ENCODE results near the gene OCEL1. TPM values are rescaled to one million over a fixed set of nuclear protein-coding genes. Genes with fewer than 3 reads are reported as not detected.

The OCEL1 gene
- total and polyA plus RNA-seq, 10 of the 15 experiments (the other 5 are each of a cell fraction or from before 2014, with no cell fraction given) = 2.8 to 18.2 (median 7.4) TPM

DNA sequence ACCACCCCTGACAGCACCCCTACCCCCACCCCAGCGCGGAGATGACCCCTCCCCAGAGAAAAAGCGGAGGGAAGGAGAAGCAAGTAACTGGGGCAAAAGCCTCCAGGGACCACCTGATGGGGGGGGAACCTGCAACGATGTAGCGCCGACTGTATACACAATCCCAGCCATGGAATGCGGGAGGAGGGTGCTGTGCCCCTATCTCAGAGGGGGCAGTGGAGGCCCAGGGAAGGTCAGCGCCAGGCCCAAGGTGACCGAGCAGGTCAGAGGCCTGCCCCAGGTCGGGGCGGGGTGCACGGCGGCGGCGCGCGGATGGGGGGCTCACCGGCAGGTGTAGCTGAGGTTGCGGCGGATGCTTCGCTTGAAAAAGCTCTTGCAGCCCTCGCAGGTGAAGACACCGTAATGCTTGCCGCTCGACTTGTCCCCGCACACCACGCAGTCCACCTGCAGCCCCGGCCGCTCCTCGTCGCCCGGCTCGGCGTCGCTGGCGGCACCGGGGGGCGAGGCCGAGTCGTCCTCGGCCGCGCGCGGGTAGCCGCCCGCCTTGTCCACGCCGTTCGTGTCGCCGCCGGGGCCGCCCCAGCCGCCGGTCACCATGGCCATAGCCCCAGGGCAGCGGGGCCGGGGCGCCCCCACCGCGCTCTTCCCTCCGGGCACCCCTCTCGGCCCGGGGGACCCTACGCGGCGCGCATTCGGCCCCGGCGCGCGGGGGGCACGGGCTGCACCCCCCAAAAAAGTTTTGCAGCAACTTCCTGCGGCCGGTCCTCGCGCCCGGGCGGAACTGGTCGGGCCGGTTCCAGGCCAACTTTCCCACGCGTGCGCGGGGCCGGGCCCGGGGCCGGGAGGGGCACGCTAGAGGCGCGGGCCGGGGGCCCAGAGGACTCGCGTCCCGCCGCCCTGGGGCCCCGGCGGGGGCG, 18.9 kb downstream of the OCEL1 start:
- H3K9ac ChIP-seq (ENCODE audit: control insufficient read depth, insufficient read depth, low read length) = peak overlapping the region; percentile 24
- WGBS (ENCODE audit: insufficient coverage, insufficient replicate concordance, low lambda C conversion rate, missing lambda C conversion rate) = under 1% methylated on average over 73 of the region's 100 CpGs
- H3K4me2 ChIP-seq (ENCODE audit: control insufficient read depth, insufficient read depth) = peak overlapping the region; percentile 77
- no peaks in the 10 kb centered on the region for H4K20me1 ChIP-seq (ENCODE audit: control insufficient read depth, insufficient read depth)
- ATAC-seq (no peak), DNase-seq (ENCODE audit: low read depth, low spot score) (no peak), FAIRE-seq (no peak)
- ChIA-PET CTCF (no interaction called here), SMC1A (ENCODE audit: uncharacterized antibody, unreplicated experiment) (no interaction called here), RAD21 (ENCODE audit: unreplicated experiment) (interaction anchor here (1.1 kb wide), 1 partner anchor 16 kb away, joined by 4 read pairs; no protein-coding TSS in a partner anchor), POLR2A (interaction anchor here (0.5 to 1.4 kb wide), 3 partner anchors 10 to 45 kb away, joined by 3 to 4 read pairs (median 3); partner anchors contain the start of gene BABAM1)
- H2AFZ ChIP-seq (ENCODE audit: control insufficient read depth, low read depth, low read length) = peak overlapping the region; percentile 9; the same call in 1 of the 2 replicates
- no TSS peak for BruUV-seq (replicated peaks)
- no peaks in the 10 kb centered on the region for H3K9me3 ChIP-seq (replicated peaks; ENCODE audit: control insufficient read depth, insufficient read depth, low read length)
- no peaks in the 10 kb centered on the region for H3K27me3 ChIP-seq (replicated peaks in 1 of 2; ENCODE audit: control insufficient read depth in 2 of 2, insufficient read depth in 2 of 2, low read length in 1 of 2)
- intact Hi-C loops (cut with micrococcal nuclease; ENCODE audit: unreplicated experiment) (no loop called here), in situ Hi-C loops (cut with MboI) (no loop called here)
- H3K4me3 ChIP-seq = peak overlapping the region; percentile 70
- no peak overlapping the region for H3K27ac ChIP-seq (ENCODE audit: control insufficient read depth, insufficient read depth)
- peaks cover 0 to 2% of the 10 kb centered on the region in 2 experiments; a peak in 1 of 4 replicates for H3K36me3 ChIP-seq (ENCODE audit: control insufficient read depth in 2 of 2, insufficient read depth in 2 of 2, low read length in 1 of 2)
- H3K4me1 ChIP-seq (ENCODE audit: control insufficient read depth, insufficient read depth, low read length) = peaks cover 14% of the 10 kb centered on the region
- H3K79me2 ChIP-seq (ENCODE audit: control insufficient read depth, insufficient read depth, low read length) = peaks cover 7% of the 10 kb centered on the region
- TF ChIP-seq SMARCA5 (IDR thresholded peaks at IDR 0.05) = 0 out of 2 replicates have a peak, but pooled peaks have one; percentile 39
- TF ChIP-seq RELB (IDR thresholded peaks at IDR 0.05; ENCODE audit: low read depth) = no peak
- no peak for TF ChIP-seq NFYB (IDR thresholded peaks at IDR 0.05; ENCODE audit: insufficient read depth, low read depth, low read length)
- no peak for TF ChIP-seq FOXK2 (IDR thresholded peaks at IDR 0.05)
- TF ChIP-seq, protein P1, sequence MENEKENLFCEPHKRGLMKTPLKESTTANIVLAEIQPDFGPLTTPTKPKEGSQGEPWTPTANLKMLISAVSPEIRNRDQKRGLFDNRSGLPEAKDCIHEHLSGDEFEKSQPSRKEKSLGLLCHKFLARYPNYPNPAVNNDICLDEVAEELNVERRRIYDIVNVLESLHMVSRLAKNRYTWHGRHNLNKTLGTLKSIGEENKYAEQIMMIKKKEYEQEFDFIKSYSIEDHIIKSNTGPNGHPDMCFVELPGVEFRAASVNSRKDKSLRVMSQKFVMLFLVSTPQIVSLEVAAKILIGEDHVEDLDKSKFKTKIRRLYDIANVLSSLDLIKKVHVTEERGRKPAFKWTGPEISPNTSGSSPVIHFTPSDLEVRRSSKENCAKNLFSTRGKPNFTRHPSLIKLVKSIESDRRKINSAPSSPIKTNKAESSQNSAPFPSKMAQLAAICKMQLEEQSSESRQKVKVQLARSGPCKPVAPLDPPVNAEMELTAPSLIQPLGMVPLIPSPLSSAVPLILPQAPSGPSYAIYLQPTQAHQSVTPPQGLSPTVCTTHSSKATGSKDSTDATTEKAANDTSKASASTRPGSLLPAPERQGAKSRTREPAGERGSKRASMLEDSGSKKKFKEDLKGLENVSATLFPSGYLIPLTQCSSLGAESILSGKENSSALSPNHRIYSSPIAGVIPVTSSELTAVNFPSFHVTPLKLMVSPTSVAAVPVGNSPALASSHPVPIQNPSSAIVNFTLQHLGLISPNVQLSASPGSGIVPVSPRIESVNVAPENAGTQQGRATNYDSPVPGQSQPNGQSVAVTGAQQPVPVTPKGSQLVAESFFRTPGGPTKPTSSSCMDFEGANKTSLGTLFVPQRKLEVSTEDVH (IDR thresholded peaks at IDR 0.05; ENCODE audit: low read depth, partially characterized antibody) = no peak
- TF ChIP-seq, protein P2, sequence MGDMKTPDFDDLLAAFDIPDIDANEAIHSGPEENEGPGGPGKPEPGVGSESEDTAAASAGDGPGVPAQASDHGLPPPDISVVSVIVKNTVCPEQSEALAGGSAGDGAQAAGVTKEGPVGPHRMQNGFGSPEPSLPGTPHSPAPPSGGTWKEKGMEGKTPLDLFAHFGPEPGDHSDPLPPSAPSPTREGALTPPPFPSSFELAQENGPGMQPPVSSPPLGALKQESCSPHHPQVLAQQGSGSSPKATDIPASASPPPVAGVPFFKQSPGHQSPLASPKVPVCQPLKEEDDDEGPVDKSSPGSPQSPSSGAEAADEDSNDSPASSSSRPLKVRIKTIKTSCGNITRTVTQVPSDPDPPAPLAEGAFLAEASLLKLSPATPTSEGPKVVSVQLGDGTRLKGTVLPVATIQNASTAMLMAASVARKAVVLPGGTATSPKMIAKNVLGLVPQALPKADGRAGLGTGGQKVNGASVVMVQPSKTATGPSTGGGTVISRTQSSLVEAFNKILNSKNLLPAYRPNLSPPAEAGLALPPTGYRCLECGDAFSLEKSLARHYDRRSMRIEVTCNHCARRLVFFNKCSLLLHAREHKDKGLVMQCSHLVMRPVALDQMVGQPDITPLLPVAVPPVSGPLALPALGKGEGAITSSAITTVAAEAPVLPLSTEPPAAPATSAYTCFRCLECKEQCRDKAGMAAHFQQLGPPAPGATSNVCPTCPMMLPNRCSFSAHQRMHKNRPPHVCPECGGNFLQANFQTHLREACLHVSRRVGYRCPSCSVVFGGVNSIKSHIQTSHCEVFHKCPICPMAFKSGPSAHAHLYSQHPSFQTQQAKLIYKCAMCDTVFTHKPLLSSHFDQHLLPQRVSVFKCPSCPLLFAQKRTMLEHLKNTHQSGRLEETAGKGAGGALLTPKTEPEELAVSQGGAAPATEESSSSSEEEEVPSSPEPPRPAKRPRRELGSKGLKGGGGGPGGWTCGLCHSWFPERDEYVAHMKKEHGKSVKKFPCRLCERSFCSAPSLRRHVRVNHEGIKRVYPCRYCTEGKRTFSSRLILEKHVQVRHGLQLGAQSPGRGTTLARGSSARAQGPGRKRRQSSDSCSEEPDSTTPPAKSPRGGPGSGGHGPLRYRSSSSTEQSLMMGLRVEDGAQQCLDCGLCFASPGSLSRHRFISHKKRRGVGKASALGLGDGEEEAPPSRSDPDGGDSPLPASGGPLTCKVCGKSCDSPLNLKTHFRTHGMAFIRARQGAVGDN (IDR thresholded peaks at IDR 0.05) = no peak
- TF ChIP-seq GATAD2B (conservative IDR thresholded peaks at IDR 0.05; ENCODE audit: low read depth) = peak; percentile 63; the same call in 1 of the 2 replicates
- no peak for TF ChIP-seq CHD2 (IDR thresholded peaks at IDR 0.05; ENCODE audit: borderline replicate concordance, low read depth, low read length)
- peak; percentile 53; the same call in 1 of the 2 replicates for TF ChIP-seq LARP7 (IDR thresholded peaks at IDR 0.05)
- TF ChIP-seq SMAD5 (IDR thresholded peaks at IDR 0.05; ENCODE audit: low read depth) = no peak
- no peak for TF ChIP-seq ZSCAN29 (IDR thresholded peaks at IDR 0.05)
- TF ChIP-seq BACH1 (IDR thresholded peaks at IDR 0.05; ENCODE audit: borderline replicate concordance) = no peak
- TF ChIP-seq TCF3 (IDR thresholded peaks at IDR 0.05; ENCODE audit: borderline replicate concordance, insufficient read depth, low read depth, low read length) = no peak
- TF ChIP-seq PAX8 (IDR thresholded peaks at IDR 0.05) = no peak
- no peak for TF ChIP-seq RB1 (IDR thresholded peaks at IDR 0.05; ENCODE audit: borderline replicate concordance)
